C4-2B (cell line): Measurements from ENCODE around the gene OR5AP2.
"Not testable (repeated sequence)": the region's sequence is repeated elsewhere in the genome, so short reads cannot be mapped to it uniquely, and the experiment has no call there.

Source experiments
- ZFX ChIP-seq: fragments of 450-650 bp; IDR thresholded peaks from 2 replicates; pipeline ENCODE4 v1.6.1; 2017
- TF ChIP-seq, protein P1 (sequence below): fragments of 450-650 bp; conservative IDR thresholded peaks from 2 replicates; pipeline ENCODE4 v1.5.1; 2017; ENCODE audit warnings: mild to moderate bottlenecking

DNA sequence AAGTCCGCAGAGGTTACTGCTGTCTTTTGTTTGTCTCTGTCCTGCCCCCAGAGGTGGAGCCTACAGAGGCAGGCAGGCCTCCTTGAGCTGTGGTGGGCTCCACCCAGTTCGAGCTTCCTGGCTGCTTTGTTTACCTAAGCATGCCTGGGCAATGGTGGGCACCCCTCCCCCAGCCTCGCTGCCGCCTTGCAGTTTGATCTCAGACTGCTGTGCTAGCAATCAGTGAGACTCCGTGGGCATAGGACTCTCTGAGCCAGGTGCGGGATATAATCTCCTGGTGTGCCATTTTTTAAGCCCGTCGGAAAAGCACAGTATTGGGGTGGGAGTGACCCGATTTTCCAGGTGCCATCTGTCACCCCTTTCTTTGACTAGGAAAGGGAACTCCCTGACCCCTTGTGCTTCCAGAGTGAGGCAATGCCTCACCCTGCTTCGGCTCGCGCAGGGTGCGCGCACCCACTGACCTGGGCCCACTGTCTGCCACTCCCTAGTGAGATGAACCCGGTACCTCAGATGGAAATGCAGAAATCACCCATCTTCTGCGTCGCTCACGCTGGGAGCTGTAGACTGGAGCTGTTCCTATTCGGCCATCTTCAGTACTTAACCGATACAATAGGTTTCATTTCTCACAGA is 50.0 kb downstream of the OR5AP2 start:
- TF ChIP-seq, protein P1, sequence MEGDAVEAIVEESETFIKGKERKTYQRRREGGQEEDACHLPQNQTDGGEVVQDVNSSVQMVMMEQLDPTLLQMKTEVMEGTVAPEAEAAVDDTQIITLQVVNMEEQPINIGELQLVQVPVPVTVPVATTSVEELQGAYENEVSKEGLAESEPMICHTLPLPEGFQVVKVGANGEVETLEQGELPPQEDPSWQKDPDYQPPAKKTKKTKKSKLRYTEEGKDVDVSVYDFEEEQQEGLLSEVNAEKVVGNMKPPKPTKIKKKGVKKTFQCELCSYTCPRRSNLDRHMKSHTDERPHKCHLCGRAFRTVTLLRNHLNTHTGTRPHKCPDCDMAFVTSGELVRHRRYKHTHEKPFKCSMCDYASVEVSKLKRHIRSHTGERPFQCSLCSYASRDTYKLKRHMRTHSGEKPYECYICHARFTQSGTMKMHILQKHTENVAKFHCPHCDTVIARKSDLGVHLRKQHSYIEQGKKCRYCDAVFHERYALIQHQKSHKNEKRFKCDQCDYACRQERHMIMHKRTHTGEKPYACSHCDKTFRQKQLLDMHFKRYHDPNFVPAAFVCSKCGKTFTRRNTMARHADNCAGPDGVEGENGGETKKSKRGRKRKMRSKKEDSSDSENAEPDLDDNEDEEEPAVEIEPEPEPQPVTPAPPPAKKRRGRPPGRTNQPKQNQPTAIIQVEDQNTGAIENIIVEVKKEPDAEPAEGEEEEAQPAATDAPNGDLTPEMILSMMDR = not testable (repeated sequence)
- TF ChIP-seq ZFX = not testable (repeated sequence)
